ENCODE results near the gene NF1.
"Not testable (repeated sequence)": the region's sequence is repeated elsewhere in the genome, so short reads cannot be mapped to it uniquely, and the experiment has no call there.

- not testable (repeated sequence) for TF ChIP-seq POLR2AphosphoS5 (IDR thresholded peaks at IDR 0.05; ENCODE audit: borderline replicate concordance, low read depth, low read length); EZH2 (IDR thresholded peaks at IDR 0.05)
Measured at GRCh38 chr17:31090650-31091049, 4.1 kb upstream of the NF1 start.

Data from SK-N-MC (cell line).